ENCODE results near the gene COQ2.
"Not testable (repeated sequence)": the region's sequence is repeated elsewhere in the genome, so short reads cannot be mapped to it uniquely, and the experiment has no call there.

COQ2 gene

DNA sequence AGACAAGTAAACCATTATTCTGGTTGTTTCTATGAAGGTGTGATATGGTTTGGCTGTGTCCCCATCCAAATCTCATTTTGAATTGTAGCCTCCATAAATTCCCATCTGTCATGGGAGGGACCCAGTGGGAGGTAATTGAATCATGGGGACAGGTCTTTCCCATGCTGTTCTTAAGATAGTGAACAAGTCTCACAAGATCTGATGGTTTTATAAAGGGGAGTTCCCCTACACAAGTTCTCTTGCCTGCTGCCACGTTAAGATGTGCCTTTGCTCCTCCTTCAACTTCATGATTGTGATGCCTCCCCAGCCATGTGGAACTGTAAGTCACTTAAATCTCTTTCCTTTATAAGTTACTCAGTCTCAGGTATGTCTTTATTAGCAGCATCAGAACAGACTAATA lies 3.8 kb upstream of the COQ2 start:
- H3K27ac ChIP-seq (ENCODE audit: insufficient read depth in 1 of 2, low read depth in 1 of 2, low read length in 2 of 2, poor library complexity in 1 of 2, severe bottlenecking in 2 of 2); H3K4me3 ChIP-seq (ENCODE audit: control insufficient read depth in 1 of 7, extremely low read depth in 1 of 7, insufficient read depth in 4 of 7, low read depth in 2 of 7, low read length in 6 of 7); DNase-seq; H3K9me3 ChIP-seq (ENCODE audit: control extremely low read depth in 1 of 5, control insufficient read depth in 4 of 5, insufficient read depth in 2 of 5, low read depth in 1 of 5, low read length in 4 of 5); H3K27me3 ChIP-seq (replicated peaks in 2 of 5; ENCODE audit: control insufficient read depth in 4 of 5, insufficient read depth in 5 of 5, low read length in 4 of 5); CTCF ChIA-PET; H3K36me3 ChIP-seq (ENCODE audit: control insufficient read depth in 4 of 4, insufficient read depth in 4 of 4, low read length in 3 of 4); POLR2A ChIA-PET: not testable (repeated sequence)
- peaks cover 10 to 24% (median 17%) of the 10 kb centered on the region in 4 experiments for H3K4me1 ChIP-seq (ENCODE audit: control extremely low read depth in 1 of 4, control insufficient read depth in 4 of 4, insufficient read depth in 4 of 4, low read length in 3 of 4)
- WGBS (ENCODE audit: insufficient coverage), result 30% methylated on average over 1 of the region's 1 CpG

DNA sequence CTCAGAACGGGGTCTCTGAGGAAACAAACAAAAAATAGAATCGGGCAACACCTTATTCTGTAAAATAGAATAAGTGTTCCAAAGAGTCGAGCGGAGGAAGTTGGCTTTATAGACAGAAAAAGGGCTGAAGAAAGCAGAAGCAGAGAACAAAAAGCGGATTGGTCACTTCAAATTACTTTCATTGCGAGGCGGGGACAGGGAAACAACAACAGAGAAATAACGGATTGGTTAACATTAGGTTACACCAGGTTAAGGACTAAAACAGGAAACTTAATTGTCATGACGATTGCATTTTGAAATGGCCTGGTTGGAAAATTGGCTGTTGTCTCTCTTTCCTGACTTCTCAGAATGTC lies 433 bp upstream of the COQ2 start:
- H3K9me3 ChIP-seq (ENCODE audit: control extremely low read depth in 1 of 5, control insufficient read depth in 4 of 5, insufficient read depth in 2 of 5, low read depth in 1 of 5, low read length in 4 of 5), result peaks cover 0 to 2% (median 0%) of the 10 kb centered on the region in 5 experiments
- H3K27me3 ChIP-seq (replicated peaks in 2 of 5; ENCODE audit: control insufficient read depth in 4 of 5, insufficient read depth in 5 of 5, low read length in 4 of 5), result no peaks in the 10 kb centered on the region
- H3K36me3 ChIP-seq (ENCODE audit: control insufficient read depth in 4 of 4, insufficient read depth in 4 of 4, low read length in 3 of 4), result no peaks in the 10 kb centered on the region
- peak overlapping the region; percentile 94 to 96 for H3K27ac ChIP-seq (ENCODE audit: insufficient read depth in 1 of 2, low read depth in 1 of 2, low read length in 2 of 2, poor library complexity in 1 of 2, severe bottlenecking in 2 of 2)
- CTCF ChIA-PET, result interaction anchor here (0.8 to 6.3 kb wide), 19 partner anchors 7 to 240 kb away, joined by 3 to 50 read pairs (median 4); partner anchors contain the start of genes HELQ and MRPS18C
- peak; percentile 70 to 94 (median 93) for DNase-seq
- peak overlapping the region in 6 of 7 experiments; percentile 68 to 88 (median 84) for H3K4me3 ChIP-seq (ENCODE audit: control insufficient read depth in 1 of 7, extremely low read depth in 1 of 7, insufficient read depth in 4 of 7, low read depth in 2 of 7, low read length in 6 of 7)
- peaks cover 19 to 51% (median 39%) of the 10 kb centered on the region in 4 experiments for H3K4me1 ChIP-seq (ENCODE audit: control extremely low read depth in 1 of 4, control insufficient read depth in 4 of 4, insufficient read depth in 4 of 4, low read length in 3 of 4)
- 0% methylated on average over 6 of the region's 9 CpGs for WGBS (ENCODE audit: insufficient coverage)
- POLR2A ChIA-PET, result interaction anchor here (0.8 to 2.2 kb wide), 6 partner anchors 11 to 856 kb away, joined by 3 to 7 read pairs (median 4); partner anchors contain the start of gene THAP9

DNA sequence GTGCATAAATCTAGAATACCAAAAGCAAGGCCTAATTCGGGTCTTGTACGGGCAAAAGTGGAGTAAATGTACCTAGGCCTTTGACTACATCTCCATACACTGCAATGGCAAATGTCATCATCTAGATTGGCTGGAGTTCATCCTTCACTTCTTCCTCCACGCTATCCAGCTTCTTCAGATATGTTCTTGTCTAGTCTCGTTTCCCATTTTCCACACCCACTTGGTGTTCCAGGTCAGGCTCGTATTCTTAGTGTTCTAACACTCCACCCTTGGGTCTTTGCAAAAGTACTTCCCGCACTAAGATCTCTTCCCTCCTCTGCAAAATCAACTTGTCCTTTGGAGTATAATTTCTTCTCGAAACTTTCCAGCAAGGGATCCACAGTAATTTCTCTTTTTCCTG lies 1.4 kb downstream of the COQ2 start:
- ChIA-PET POLR2A (no interaction called here), CTCF (interaction anchor here (0.7 to 6.3 kb wide), 14 partner anchors 9 to 212 kb away, joined by 3 to 50 read pairs (median 4); partner anchors contain the start of genes HELQ and MRPS18C)
- Histone ChIP-seq H3K4me3 (ENCODE audit: control insufficient read depth in 1 of 7, extremely low read depth in 1 of 7, insufficient read depth in 4 of 7, low read depth in 2 of 7, low read length in 6 of 7) (peak overlapping the region in 2 of 7 experiments; percentile 84 to 88), H3K9me3 (ENCODE audit: control extremely low read depth in 1 of 5, control insufficient read depth in 4 of 5, insufficient read depth in 2 of 5, low read depth in 1 of 5, low read length in 4 of 5) (no peaks in the 10 kb centered on the region), H3K4me1 (ENCODE audit: control extremely low read depth in 1 of 4, control insufficient read depth in 4 of 4, insufficient read depth in 4 of 4, low read length in 3 of 4) (peaks cover 19 to 51% (median 39%) of the 10 kb centered on the region in 4 experiments), H3K36me3 (ENCODE audit: control insufficient read depth in 4 of 4, insufficient read depth in 4 of 4, low read length in 3 of 4) (peaks cover under 1 to 7% (median 4%) of the 10 kb centered on the region in 4 experiments), H3K27ac (ENCODE audit: insufficient read depth in 1 of 2, low read depth in 1 of 2, low read length in 2 of 2, poor library complexity in 1 of 2, severe bottlenecking in 2 of 2) (no peak overlapping the region), H3K27me3 (replicated peaks in 2 of 5; ENCODE audit: control insufficient read depth in 4 of 5, insufficient read depth in 5 of 5, low read length in 4 of 5) (no peaks in the 10 kb centered on the region)
- DNase-seq, result no peak
- WGBS (ENCODE audit: insufficient coverage), result 94% methylated on average over 7 of the region's 7 CpGs

DNA sequence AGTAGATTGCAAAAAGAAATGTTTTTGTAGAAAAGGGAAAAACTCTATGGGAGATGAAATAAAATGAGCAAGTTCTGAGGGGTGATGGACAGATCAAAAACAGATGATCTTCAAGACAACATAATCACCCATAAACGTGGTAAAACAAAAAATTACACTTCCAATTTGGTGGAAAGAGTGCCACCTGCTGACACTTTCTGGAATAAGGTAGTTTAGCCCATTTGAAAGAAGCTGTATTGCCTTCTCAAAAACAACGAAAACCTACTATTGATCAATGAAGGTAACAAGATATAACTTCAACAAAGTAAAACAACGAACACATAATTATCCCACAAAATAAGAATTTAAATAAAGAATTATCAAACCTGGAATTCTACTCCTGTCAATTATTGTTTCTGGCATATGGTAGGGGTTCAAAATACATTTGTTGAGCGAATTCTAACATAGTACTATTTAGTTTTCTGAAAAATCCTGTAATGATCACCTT lies 2.5 kb downstream of the COQ2 start:
- H3K9me3 ChIP-seq (ENCODE audit: control extremely low read depth in 1 of 5, control insufficient read depth in 4 of 5, insufficient read depth in 2 of 5, low read depth in 1 of 5, low read length in 4 of 5), result no peaks in the 10 kb centered on the region
- ChIA-PET CTCF (interaction anchor here (0.9 to 6.3 kb wide), 14 partner anchors 9 to 211 kb away, joined by 3 to 50 read pairs (median 14); no protein-coding TSS in a partner anchor), POLR2A (interaction anchor here (0.8 kb wide), 1 partner anchor 29 kb away, joined by 5 read pairs; no protein-coding TSS in a partner anchor)
- DNase-seq, result peak; percentile 77 to 87 (median 83)
- WGBS (ENCODE audit: insufficient coverage), result no CpG with 5 or more reads among the region's 4 CpGs
- H3K36me3 ChIP-seq (ENCODE audit: control insufficient read depth in 4 of 4, insufficient read depth in 4 of 4, low read length in 3 of 4), result peaks cover 2 to 13% (median 4%) of the 10 kb centered on the region in 4 experiments
- peaks cover 19 to 53% (median 40%) of the 10 kb centered on the region in 4 experiments for H3K4me1 ChIP-seq (ENCODE audit: control extremely low read depth in 1 of 4, control insufficient read depth in 4 of 4, insufficient read depth in 4 of 4, low read length in 3 of 4)
- H3K27ac ChIP-seq (ENCODE audit: insufficient read depth in 1 of 2, low read depth in 1 of 2, low read length in 2 of 2, poor library complexity in 1 of 2, severe bottlenecking in 2 of 2), result no peak overlapping the region
- no peaks in the 10 kb centered on the region for H3K27me3 ChIP-seq (replicated peaks in 2 of 5; ENCODE audit: control insufficient read depth in 4 of 5, insufficient read depth in 5 of 5, low read length in 4 of 5)
- H3K4me3 ChIP-seq (ENCODE audit: control insufficient read depth in 1 of 7, extremely low read depth in 1 of 7, insufficient read depth in 4 of 7, low read depth in 2 of 7, low read length in 6 of 7), result peak overlapping the region in 1 of 7 experiments; percentile 10

DNA sequence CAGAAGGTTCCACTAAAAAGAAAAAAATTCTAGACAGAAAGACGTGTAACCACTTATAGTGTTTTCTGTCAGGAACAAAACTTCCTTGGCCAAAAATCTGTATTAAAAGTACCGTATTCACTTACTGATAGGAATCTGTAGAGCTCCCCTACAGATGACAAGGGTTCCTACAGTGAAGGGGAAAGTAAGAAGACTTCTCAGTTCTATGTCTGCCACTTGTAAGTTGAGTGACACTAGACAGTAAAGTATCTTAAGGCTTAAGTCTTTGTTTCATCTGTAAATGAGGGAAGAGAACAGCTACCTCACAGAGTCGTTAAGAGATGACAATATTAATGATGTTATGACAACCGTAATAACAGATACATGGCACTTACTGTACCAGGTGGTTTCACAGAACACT lies 3.3 kb downstream of the COQ2 start:
- no CpG with 5 or more reads among the region's 4 CpGs for WGBS (ENCODE audit: insufficient coverage)
- peak in 2 of 3 donors; percentile 47 to 64 for DNase-seq
- Histone ChIP-seq H3K27me3 (replicated peaks in 2 of 5; ENCODE audit: control insufficient read depth in 4 of 5, insufficient read depth in 5 of 5, low read length in 4 of 5) (no peaks in the 10 kb centered on the region), H3K4me3 (ENCODE audit: control insufficient read depth in 1 of 7, extremely low read depth in 1 of 7, insufficient read depth in 4 of 7, low read depth in 2 of 7, low read length in 6 of 7) (no peak overlapping the region), H3K27ac (ENCODE audit: insufficient read depth in 1 of 2, low read depth in 1 of 2, low read length in 2 of 2, poor library complexity in 1 of 2, severe bottlenecking in 2 of 2) (no peak overlapping the region), H3K36me3 (ENCODE audit: control insufficient read depth in 4 of 4, insufficient read depth in 4 of 4, low read length in 3 of 4) (peaks cover 2 to 15% (median 4%) of the 10 kb centered on the region in 4 experiments), H3K9me3 (ENCODE audit: control extremely low read depth in 1 of 5, control insufficient read depth in 4 of 5, insufficient read depth in 2 of 5, low read depth in 1 of 5, low read length in 4 of 5) (no peaks in the 10 kb centered on the region), H3K4me1 (ENCODE audit: control extremely low read depth in 1 of 4, control insufficient read depth in 4 of 4, insufficient read depth in 4 of 4, low read length in 3 of 4) (peaks cover 23 to 60% (median 43%) of the 10 kb centered on the region in 4 experiments)
- CTCF ChIA-PET, result interaction anchor here (0.7 to 6.3 kb wide), 29 partner anchors 10 to 439 kb away, joined by 3 to 50 read pairs (median 4); no protein-coding TSS in a partner anchor
- POLR2A ChIA-PET, result interaction anchor here (1.0 kb wide), 1 partner anchor 59 kb away, joined by 4 read pairs; no protein-coding TSS in a partner anchor

DNA sequence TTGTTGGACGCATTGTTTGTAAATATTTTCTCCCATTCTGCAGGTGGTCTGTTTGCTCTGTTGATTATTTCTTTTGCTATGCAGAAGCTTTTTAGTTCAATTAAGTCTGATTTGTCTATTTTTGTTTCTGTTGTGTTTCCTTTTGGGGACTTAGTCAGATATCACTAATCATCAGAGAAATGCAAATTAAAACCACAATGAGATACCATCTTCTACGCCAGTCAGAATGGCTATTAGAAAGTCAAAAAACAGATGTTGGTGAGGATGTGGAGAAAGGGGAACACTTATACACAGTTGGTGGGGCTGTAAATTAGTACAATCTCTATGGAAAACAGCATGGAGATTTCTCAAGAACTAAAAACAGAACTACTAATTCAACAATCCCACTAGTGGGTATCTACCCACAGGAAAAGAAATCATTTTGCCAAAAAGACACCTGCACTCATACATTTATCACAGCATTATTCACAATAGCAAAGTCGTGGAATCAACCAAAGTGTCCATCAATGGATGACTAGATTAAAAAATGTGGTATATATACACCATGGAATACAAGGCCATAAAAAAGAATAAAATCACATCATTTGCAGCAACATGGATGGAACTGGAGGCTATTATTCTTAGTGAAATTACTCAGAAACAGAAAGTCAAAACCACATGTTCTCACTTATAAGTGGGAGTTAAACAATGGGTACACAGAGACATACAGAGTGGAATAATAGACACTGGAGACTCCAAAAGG lies 8.1 kb downstream of the COQ2 start:
- Histone ChIP-seq H3K27me3 (replicated peaks in 2 of 5; ENCODE audit: control insufficient read depth in 4 of 5, insufficient read depth in 5 of 5, low read length in 4 of 5) (no peaks in the 10 kb centered on the region), H3K4me1 (ENCODE audit: control extremely low read depth in 1 of 4, control insufficient read depth in 4 of 4, insufficient read depth in 4 of 4, low read length in 3 of 4) (peaks cover 7 to 26% (median 12%) of the 10 kb centered on the region in 4 experiments), H3K4me3 (ENCODE audit: control insufficient read depth in 1 of 7, extremely low read depth in 1 of 7, insufficient read depth in 4 of 7, low read depth in 2 of 7, low read length in 6 of 7) (peak overlapping the region in 1 of 7 experiments; percentile 16), H3K27ac (ENCODE audit: insufficient read depth in 1 of 2, low read depth in 1 of 2, low read length in 2 of 2, poor library complexity in 1 of 2, severe bottlenecking in 2 of 2) (no peak overlapping the region), H3K36me3 (ENCODE audit: control insufficient read depth in 4 of 4, insufficient read depth in 4 of 4, low read length in 3 of 4) (peaks cover 6 to 23% (median 14%) of the 10 kb centered on the region in 4 experiments), H3K9me3 (ENCODE audit: control extremely low read depth in 1 of 5, control insufficient read depth in 4 of 5, insufficient read depth in 2 of 5, low read depth in 1 of 5, low read length in 4 of 5) (no peaks in the 10 kb centered on the region)
- peak in 2 of 3 donors; percentile 54 to 63 for DNase-seq
- ChIA-PET CTCF (interaction anchor here (1.5 kb wide), 1 partner anchor 201 kb away, joined by 3 read pairs; no protein-coding TSS in a partner anchor), POLR2A (no interaction called here)
- no CpG with 5 or more reads among the region's 3 CpGs for WGBS (ENCODE audit: insufficient coverage)
